HG02759 (cell line): ENCODE results near the gene GPR82.
"Not testable (repeated sequence)": the region's sequence is repeated elsewhere in the genome, so short reads cannot be mapped to it uniquely, and the experiment has no call there.

Source experiments
- ATAC-seq: cut with Tn5 transposase; IDR thresholded peaks from one replicate; pipeline ENCODE4 v1.9.1; 2021; ENCODE audit warnings: mild to moderate bottlenecking, moderate library complexity; ENCODE audit not compliant: unreplicated experiment

Gene GPR82

DNA sequence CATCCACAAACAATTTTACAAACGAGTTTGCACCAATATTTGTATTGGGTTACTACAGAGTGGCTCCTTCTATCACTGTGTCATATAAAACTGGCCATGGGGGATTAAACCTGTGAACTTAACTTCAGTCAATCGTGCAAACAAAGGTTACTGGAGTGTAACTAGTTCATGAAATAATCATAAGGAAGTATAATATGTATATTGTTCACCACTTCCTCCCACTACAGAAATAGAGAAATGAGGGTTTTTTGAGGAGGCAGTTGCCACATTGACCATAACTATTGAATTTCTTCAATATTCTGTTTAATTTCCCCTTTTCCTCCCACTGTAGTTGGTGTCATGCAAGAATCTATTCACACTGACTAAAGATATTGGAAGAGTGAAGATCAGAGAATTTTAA is at the start of gene GPR82:
Gene GPR82 (plus strand): TSS at position 356 of the 400 bp plus-strand sequence. CDS start 2,846 bp downstream, outside the sequence.
- no peak for ATAC-seq

GRCh38 chrX:41676361-41676760 is 47.6 kb upstream of the GPR82 start:
- not testable (repeated sequence) for ATAC-seq

- no peak for ATAC-seq
Observed at GRCh38 chrX:41677183-41678060, 46.6 kb upstream of the GPR82 start.

- no peak for ATAC-seq
Observed at GRCh38 chrX:41684138-41684537, 39.8 kb upstream of the GPR82 start.

GRCh38 chrX:41684940-41685339 is 39.0 kb upstream of the GPR82 start:
- ATAC-seq: no peak

- ATAC-seq: no peak
Observed at GRCh38 chrX:41686788-41687187, 37.2 kb upstream of the GPR82 start.

DNA sequence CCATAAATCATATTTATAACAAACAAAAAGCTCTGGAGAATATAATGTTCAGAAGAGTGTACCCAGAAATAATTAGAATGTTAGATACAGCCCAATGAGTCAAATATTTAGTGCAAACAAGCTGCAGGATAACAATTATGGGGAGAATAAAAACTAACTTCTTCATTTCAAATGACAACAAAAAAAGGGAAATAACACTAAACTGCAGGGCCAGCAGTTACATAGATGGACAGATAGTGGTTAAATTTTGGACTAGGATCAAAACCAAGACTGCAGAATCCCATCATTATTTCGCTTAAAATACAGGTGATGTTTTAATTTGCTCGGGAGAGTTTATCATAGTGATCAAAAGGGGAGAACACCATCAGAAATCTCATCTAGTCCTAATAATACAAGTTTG is 35.8 kb upstream of the GPR82 start:
- no peak for ATAC-seq

DNA sequence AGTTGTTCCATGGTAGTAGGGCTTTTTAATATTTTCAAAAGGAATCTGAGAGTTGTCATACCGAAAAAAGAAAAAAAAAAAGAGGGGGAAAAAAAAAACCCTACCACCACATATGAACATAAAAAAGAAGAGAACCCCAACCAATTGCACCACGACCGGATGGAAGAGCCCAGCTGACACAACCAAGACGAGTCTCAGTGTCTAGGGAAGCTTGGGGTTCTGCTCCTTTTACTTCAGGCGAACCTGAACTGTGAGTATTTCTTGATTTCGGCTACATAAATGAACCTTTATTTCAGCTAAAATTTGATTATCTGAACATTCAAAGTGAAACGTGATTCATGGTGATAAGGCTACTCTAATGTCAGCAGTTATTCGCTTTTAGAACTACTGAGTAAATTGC is 35.1 kb upstream of the GPR82 start, which contains the start of gene GPR34:
Gene GPR34 (plus strand): TSS at position 139 of the 400 bp plus-strand sequence. CDS start 6,661 bp downstream, outside the sequence.
- ATAC-seq: no peak

DNA sequence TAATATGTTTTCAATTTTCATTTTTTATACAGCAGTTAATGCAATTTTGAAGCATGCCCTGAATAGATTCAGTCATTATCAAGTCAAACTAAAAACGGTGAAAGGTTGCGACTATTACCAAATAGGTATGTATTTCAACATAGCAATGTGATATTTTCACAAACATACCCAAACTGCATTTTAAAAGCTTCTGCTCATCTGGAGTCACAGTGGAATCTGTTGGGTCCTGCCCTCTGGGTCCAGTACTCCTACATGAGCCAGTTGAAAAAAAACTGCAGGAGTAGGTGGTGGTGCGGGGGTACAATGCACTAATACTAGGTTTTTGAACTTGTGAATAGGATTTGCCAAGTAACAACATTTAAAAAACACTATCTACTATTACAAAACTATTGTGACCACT is 34.3 kb upstream of the GPR82 start:
- no peak for ATAC-seq

DNA sequence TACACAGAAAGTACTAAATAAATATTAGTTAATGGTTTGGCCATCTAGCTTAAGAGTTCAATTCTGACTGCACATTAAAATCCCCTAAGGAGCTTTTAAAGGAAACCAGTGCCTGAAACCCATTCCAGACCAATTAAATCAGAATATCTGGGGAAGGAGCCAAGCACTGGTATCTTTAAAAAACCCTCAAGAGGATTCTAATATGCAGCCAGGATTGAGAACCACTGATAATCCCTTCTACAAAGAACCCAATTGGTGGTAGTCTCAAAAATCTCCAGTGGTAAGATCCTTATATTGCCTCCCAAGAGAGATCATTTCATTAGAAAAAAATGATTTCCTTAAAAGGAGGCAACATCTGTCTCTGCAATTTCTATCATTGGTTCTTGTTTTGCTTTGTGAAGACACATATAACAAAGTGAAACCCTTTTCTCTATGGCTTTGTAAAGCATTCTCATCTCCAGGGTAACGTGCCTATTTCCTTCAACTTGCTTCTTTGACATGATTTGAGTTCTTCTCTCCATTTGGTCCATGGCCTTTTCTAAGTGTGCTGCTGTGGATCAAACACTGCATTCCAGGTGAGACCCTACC is 31.7 kb upstream of the GPR82 start:
- ATAC-seq: no peak

GRCh38 chrX:41693024-41693423 is 31.0 kb upstream of the GPR82 start:
- no peak for ATAC-seq

GRCh38 chrX:41695426-41695825 is 28.6 kb upstream of the GPR82 start:
- ATAC-seq: no peak

DNA sequence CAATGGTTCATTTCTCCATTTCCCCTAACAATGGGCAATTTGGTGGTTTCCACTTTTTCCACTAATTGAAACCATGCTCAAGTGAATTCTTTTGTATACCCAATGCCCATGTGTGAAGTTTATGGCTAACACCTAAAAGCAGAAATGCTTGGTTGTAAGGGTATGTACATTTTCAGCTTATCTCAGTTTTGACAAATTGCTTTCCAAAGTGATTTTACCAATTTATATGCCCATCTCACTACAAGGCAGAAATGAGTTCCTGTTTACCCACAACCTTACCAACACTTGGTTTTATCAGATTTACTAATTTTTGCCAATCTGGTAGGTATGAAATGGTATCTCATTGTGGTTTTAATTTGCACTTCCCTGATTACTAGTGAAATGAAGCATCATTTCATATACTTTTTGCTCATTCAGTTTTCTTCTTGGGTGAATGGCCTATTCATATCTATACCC is 20.4 kb upstream of the GPR82 start:
- no peak for ATAC-seq

GRCh38 chrX:41705042-41705441 is 18.9 kb upstream of the GPR82 start:
- no peak for ATAC-seq

GRCh38 chrX:41705680-41706374 is 18.2 kb upstream of the GPR82 start:
- peak; percentile 85 for ATAC-seq

DNA sequence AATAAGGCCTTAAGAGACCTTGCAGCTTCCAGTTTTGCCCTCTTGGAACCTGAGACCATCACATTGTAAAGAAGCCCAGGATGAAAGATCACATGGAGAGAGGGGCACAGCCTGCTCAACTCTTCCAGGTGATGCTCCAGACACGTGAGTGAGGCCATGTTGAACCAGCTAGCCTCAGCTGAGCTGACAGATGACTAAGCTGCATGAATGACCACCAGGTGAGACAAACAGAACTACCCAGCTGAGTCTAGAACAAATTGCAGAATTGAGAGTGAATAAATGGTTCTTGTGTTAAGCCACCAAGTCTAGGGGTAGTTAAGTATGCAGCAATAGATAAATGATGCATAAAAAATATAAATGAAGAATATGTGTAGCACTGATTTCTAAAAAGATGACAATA is 16.8 kb upstream of the GPR82 start:
- ATAC-seq: no peak

DNA sequence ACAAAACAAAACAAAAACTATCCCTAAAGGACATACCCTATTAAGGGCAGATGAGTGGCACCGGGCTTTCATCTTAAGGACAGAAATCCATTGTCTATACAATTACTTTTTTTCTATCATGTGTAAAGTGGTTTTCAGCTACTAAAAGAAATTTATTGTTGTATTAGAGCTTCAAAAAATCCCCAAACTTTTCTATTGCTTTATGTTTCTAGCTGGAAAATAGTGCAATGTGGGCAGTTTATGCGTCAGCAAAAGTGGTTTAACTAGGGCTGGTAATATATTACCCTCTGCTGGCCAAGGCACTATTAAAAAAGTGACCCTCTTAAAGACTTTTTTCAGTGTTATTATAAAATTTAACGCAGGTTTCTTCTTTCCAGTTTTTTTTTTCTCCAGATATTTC is 15.5 kb upstream of the GPR82 start:
- no peak for ATAC-seq

DNA sequence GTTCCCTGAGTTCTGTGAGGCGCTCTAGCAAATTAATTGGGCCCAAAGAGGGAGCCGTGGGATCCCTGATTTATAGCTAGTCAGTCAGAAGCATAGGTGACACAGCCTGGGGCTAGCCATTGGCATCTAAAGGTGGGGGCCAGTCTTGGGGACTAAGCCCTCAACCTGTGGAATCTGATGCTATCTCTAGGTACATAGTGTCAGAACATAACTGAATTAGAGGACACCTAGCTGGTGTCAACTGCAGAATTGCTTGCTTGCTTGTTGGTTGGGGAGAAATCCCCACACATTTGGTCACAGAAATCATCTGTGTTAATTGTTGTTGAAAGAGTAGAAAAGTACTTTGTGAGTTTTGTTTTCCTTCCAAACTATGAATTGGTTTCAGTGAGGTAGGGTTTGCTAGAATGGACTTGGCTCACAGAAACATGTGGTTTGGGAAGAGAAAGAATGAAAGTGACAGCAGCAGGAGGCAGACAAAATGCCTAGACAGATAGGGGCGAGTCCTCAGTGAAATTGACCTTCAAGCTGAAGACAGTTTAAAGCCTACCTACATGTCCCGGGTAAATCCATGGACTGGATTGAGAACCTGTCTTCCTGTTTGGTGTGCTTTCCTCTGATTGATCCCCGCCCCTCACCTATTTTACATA is 12.8 kb upstream of the GPR82 start:
- ATAC-seq: no peak

GRCh38 chrX:41716222-41716621 is 7.8 kb upstream of the GPR82 start:
- ATAC-seq: no peak

DNA sequence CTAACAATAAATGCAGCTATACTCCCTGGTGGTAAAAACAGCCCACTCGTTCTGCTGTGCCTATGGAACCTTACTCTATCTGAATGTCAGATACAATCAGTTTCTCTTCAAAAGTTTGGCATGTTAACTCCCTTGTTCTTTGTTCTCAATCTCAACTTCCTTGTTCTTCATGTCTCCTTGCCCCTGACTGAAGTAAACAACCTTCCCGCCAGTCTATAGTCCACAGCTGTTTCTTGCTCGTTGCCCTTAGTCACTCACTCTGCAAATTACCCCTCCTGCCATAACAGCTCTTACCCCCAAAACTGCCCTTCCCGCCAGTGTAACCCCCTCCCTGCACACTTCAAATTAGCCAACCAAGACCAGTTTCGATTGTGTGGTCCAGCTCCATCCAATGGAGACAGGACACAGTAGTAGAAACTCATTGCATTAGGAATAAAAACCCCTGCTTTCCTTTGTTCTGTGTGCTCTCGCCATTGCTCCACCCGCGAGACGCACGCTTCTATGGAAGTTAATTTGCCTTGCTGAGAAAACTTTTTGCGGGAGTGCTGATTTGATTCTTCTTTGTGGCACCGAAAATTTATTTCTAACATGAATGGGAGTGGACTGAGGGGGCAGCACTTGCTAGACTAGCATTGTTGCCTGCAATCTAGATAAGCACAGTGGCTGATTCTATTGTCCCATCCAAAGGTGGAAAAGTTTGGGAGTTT is 7.1 kb upstream of the GPR82 start:
- no peak for ATAC-seq
